Activated naive CD4-positive, alpha-beta T cell treated with anti-CD3 and anti-CD28 coated beads for 36 hours (primary cell): Measurements from ENCODE around the gene NR3C1. TPM values are rescaled to one million over a fixed set of nuclear protein-coding genes. Genes with fewer than 3 reads are reported as not detected.

Experiments used
- CTCF ChIA-PET: fragments of 350-600 bp; sonication (Branson Sonifier 250); formaldehyde crosslinking; loops from one replicate; lab custom pipeline; 2021; ENCODE audit warnings: antibody characterized with exemption; lab: Charles Lee
- DNase-seq: peaks from one replicate; pipeline ENCODE4 v3.0.0-alpha.2; 2020
- H3K27ac Mint-ChIP-seq: one replicate; pipeline ENCODE4 v1.8.0; 2021; ENCODE audit warnings: mild to moderate bottlenecking, mixed read lengths
- H3K27me3 Mint-ChIP-seq: one replicate; pipeline ENCODE4 v1.8.0; 2021; ENCODE audit warnings: low read depth, mixed read lengths
- H3K36me3 Mint-ChIP-seq: one replicate; pipeline ENCODE4 v1.8.0; 2021; ENCODE audit warnings: low read depth, mixed read lengths
- H3K4me1 Mint-ChIP-seq: one replicate; pipeline ENCODE4 v1.8.0; 2021; ENCODE audit warnings: low read depth, mixed read lengths
- H3K4me3 Mint-ChIP-seq: one replicate; pipeline ENCODE4 v1.8.0; 2021; ENCODE audit warnings: mild to moderate bottlenecking, moderate library complexity, mixed read lengths
- H3K9me3 Mint-ChIP-seq: one replicate; pipeline ENCODE4 v1.8.0; 2021; ENCODE audit warnings: mixed read lengths
- intact Hi-C: fragments of 100-400 bp; cut with micrococcal nuclease; formaldehyde crosslinking; loops from one replicate; pipeline ENCODE4 v1.15.1; 2023
- total RNA-seq, 2 experiments: library from RNA; stranded (reverse); gene quantifications; one replicate each; pipeline ENCODE4 v1.2.3, GENCODE V29; 2021

NR3C1 gene
- total RNA-seq, 2 experiments from 2014 or later, result 41.8 to 42.9 TPM

GRCh38 chr5:143350751-143351602 is 52.5 kb downstream of the NR3C1 start:
- CTCF ChIA-PET, result interaction anchor here (0.6 to 1.9 kb wide), 4 partner anchors 7 to 349 kb away, joined by 3 to 6 read pairs (median 3); partner anchors contain the start of gene NR3C1
- no peaks in the 10 kb centered on the region for H3K27me3 Mint-ChIP-seq
- H3K27ac Mint-ChIP-seq, result no peak overlapping the region
- intact Hi-C loops, result loop anchor here (1.0 to 10.0 kb wide), 7 partner anchors 9 to 836 kb away; no protein-coding TSS in a partner anchor
- H3K9me3 Mint-ChIP-seq, result no peaks in the 10 kb centered on the region
- H3K4me3 Mint-ChIP-seq, result no peak overlapping the region
- no peak for DNase-seq
- H3K36me3 Mint-ChIP-seq, result no peaks in the 10 kb centered on the region
- peaks cover 60% of the 10 kb centered on the region for H3K4me1 Mint-ChIP-seq

- H3K9me3 Mint-ChIP-seq, result no peaks in the 10 kb centered on the region
- intact Hi-C loops, result loop anchor here (1.0 to 10.0 kb wide), 6 partner anchors 8 to 837 kb away; no protein-coding TSS in a partner anchor
- H3K36me3 Mint-ChIP-seq, result no peaks in the 10 kb centered on the region
- DNase-seq, result no peak
- CTCF ChIA-PET, result interaction anchor here (0.6 to 1.9 kb wide), 4 partner anchors 8 to 348 kb away, joined by 3 to 6 read pairs (median 3); partner anchors contain the start of gene NR3C1
- peaks cover 56% of the 10 kb centered on the region for H3K4me1 Mint-ChIP-seq
- H3K27me3 Mint-ChIP-seq, result no peaks in the 10 kb centered on the region
- no peak overlapping the region for H3K4me3 Mint-ChIP-seq
- no peak overlapping the region for H3K27ac Mint-ChIP-seq
These were observed 53.1 kb downstream of the NR3C1 start for GRCh38 chr5:143350341-143350740.

- no peaks in the 10 kb centered on the region for H3K27me3 Mint-ChIP-seq
- H3K27ac Mint-ChIP-seq, result no peak overlapping the region
- DNase-seq, result no peak
- intact Hi-C loops, result no loop called here
- CTCF ChIA-PET, result no interaction called here
- peaks cover 2% of the 10 kb centered on the region for H3K36me3 Mint-ChIP-seq
- no peaks in the 10 kb centered on the region for H3K9me3 Mint-ChIP-seq
- peaks cover 47% of the 10 kb centered on the region for H3K4me1 Mint-ChIP-seq
- H3K4me3 Mint-ChIP-seq, result no peak overlapping the region
These were observed 54.3 kb downstream of the NR3C1 start for GRCh38 chr5:143349177-143349576.

GRCh38 chr5:143347698-143348344 is 55.7 kb downstream of the NR3C1 start:
- DNase-seq, result no peak
- Mint-ChIP-seq H3K4me3 (no peak overlapping the region), H3K36me3 (peaks cover 2% of the 10 kb centered on the region), H3K27ac (no peak overlapping the region), H3K27me3 (no peaks in the 10 kb centered on the region), H3K9me3 (no peaks in the 10 kb centered on the region), H3K4me1 (peaks cover 42% of the 10 kb centered on the region)
- CTCF ChIA-PET, result interaction anchor here (0.8 to 1.0 kb wide), 2 partner anchors 16 to 50 kb away, joined by 3 to 4 read pairs; no protein-coding TSS in a partner anchor
- intact Hi-C loops, result no loop called here

GRCh38 chr5:143347046-143347445 is 56.4 kb downstream of the NR3C1 start:
- no peak for DNase-seq
- H3K36me3 Mint-ChIP-seq, result peaks cover 2% of the 10 kb centered on the region
- no peaks in the 10 kb centered on the region for H3K9me3 Mint-ChIP-seq
- CTCF ChIA-PET, result no interaction called here
- no peak overlapping the region for H3K27ac Mint-ChIP-seq
- intact Hi-C loops, result no loop called here
- no peak overlapping the region for H3K4me3 Mint-ChIP-seq
- no peaks in the 10 kb centered on the region for H3K27me3 Mint-ChIP-seq
- H3K4me1 Mint-ChIP-seq, result peaks cover 46% of the 10 kb centered on the region

GRCh38 chr5:143345671-143346440 is 57.6 kb downstream of the NR3C1 start:
- no peak overlapping the region for H3K27ac Mint-ChIP-seq
- H3K27me3 Mint-ChIP-seq, result no peaks in the 10 kb centered on the region
- intact Hi-C loops, result no loop called here
- CTCF ChIA-PET, result interaction anchor here (1.0 to 1.1 kb wide), 2 partner anchors 8 to 57 kb away, joined by 3 read pairs; no protein-coding TSS in a partner anchor
- no peaks in the 10 kb centered on the region for H3K9me3 Mint-ChIP-seq
- DNase-seq, result no peak
- H3K4me1 Mint-ChIP-seq, result peaks cover 52% of the 10 kb centered on the region
- H3K4me3 Mint-ChIP-seq, result no peak overlapping the region
- H3K36me3 Mint-ChIP-seq, result peaks cover 7% of the 10 kb centered on the region

GRCh38 chr5:143343042-143343441 is 60.4 kb downstream of the NR3C1 start:
- Mint-ChIP-seq H3K36me3 (peaks cover 13% of the 10 kb centered on the region), H3K27me3 (no peaks in the 10 kb centered on the region), H3K4me3 (no peak overlapping the region), H3K27ac (peak overlapping the region; percentile 72), H3K9me3 (no peaks in the 10 kb centered on the region), H3K4me1 (peaks cover 62% of the 10 kb centered on the region)
- DNase-seq, result no peak
- intact Hi-C loops, result loop anchor here (2.0 kb wide), 1 partner anchor 24 kb away; no protein-coding TSS in a partner anchor
- CTCF ChIA-PET, result interaction anchor here (0.6 to 1.7 kb wide), 2 partner anchors 10 to 60 kb away, joined by 3 to 5 read pairs; no protein-coding TSS in a partner anchor

GRCh38 chr5:143342607-143343006 is 60.9 kb downstream of the NR3C1 start:
- Mint-ChIP-seq H3K4me3 (no peak overlapping the region), H3K9me3 (no peaks in the 10 kb centered on the region)
- CTCF ChIA-PET, result interaction anchor here (0.6 to 1.7 kb wide), 2 partner anchors 11 to 60 kb away, joined by 3 to 5 read pairs; no protein-coding TSS in a partner anchor

GRCh38 chr5:143341807-143342570 is 61.5 kb downstream of the NR3C1 start:
- peak overlapping the region; percentile 72 for H3K27ac Mint-ChIP-seq
- H3K4me1 Mint-ChIP-seq, result peaks cover 51% of the 10 kb centered on the region
- intact Hi-C loops, result loop anchor here (1.0 to 2.0 kb wide), 5 partner anchors 8 to 333 kb away; no protein-coding TSS in a partner anchor
- H3K4me3 Mint-ChIP-seq, result peak overlapping the region; percentile 6
- no peaks in the 10 kb centered on the region for H3K27me3 Mint-ChIP-seq
- CTCF ChIA-PET, result no interaction called here
- peak; percentile 21 for DNase-seq
- H3K9me3 Mint-ChIP-seq, result no peaks in the 10 kb centered on the region
- H3K36me3 Mint-ChIP-seq, result peaks cover 13% of the 10 kb centered on the region

More at GRCh38 chr5:143342607-143343006, 60.9 kb downstream of the NR3C1 start:
- no peaks in the 10 kb centered on the region for H3K27me3 Mint-ChIP-seq
- peaks cover 13% of the 10 kb centered on the region for H3K36me3 Mint-ChIP-seq
- H3K27ac Mint-ChIP-seq, result peak overlapping the region; percentile 72
- DNase-seq, result no peak
- intact Hi-C loops, result loop anchor here (1.0 to 2.0 kb wide), 5 partner anchors 8 to 333 kb away; no protein-coding TSS in a partner anchor
- H3K4me1 Mint-ChIP-seq, result peaks cover 57% of the 10 kb centered on the region

GRCh38 chr5:143340891-143341685 is 62.4 kb downstream of the NR3C1 start:
- Mint-ChIP-seq H3K4me3 (no peak overlapping the region), H3K27me3 (no peaks in the 10 kb centered on the region), H3K4me1 (peaks cover 49% of the 10 kb centered on the region), H3K9me3 (no peaks in the 10 kb centered on the region), H3K36me3 (peaks cover 14% of the 10 kb centered on the region), H3K27ac (peak overlapping the region; percentile 73)
- intact Hi-C loops, result no loop called here
- no peak for DNase-seq
- CTCF ChIA-PET, result interaction anchor here (1.6 kb wide), 1 partner anchor 13 kb away, joined by 5 read pairs; no protein-coding TSS in a partner anchor
